HG02938 (cell line): Measurements from ENCODE around the gene ADGRD1.
"Not testable (repeated sequence)": the region's sequence is repeated elsewhere in the genome, so short reads cannot be mapped to it uniquely, and the experiment has no call there.

ENCODE experiments used
- ATAC-seq: cut with Tn5 transposase; IDR thresholded peaks from one replicate; pipeline ENCODE4 v1.9.1; 2021; ENCODE audit warnings: mild to moderate bottlenecking, moderate library complexity; ENCODE audit not compliant: unreplicated experiment

Gene ADGRD1

GRCh38 chr12:131067981-131068851 is 114.5 kb downstream of the ADGRD1 start:
- ATAC-seq = no peak

- ATAC-seq = not testable (repeated sequence)
Measured at GRCh38 chr12:131068926-131069720, 115.4 kb downstream of the ADGRD1 start.

- ATAC-seq = not testable (repeated sequence)
Measured at GRCh38 chr12:131070136-131070535, 116.4 kb downstream of the ADGRD1 start.

DNA sequence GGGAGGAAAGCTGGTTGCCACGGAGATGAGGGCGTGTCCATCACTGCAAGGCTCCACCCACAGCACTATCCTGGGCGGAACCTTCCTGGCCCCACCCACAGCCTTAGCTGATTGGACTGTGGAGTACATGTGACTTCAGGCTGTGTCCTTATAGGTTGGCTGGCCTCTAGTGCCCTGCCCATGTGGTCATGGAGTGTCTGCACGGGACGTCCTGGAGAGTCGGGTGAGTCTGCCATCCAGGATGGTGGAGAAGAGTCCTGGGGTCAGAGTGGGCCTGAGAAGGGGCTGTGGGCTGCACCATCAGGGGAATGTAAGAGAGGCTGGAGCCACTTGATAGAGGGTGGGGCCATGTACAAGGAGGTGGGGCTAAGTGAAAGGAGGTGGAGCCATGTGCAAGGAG is 117.0 kb downstream of the ADGRD1 start:
- not testable (repeated sequence) for ATAC-seq

- not testable (repeated sequence) for ATAC-seq
Measured at GRCh38 chr12:131071234-131071820, 117.6 kb downstream of the ADGRD1 start.

- ATAC-seq = not testable (repeated sequence)
Measured at GRCh38 chr12:131071950-131072349, 118.2 kb downstream of the ADGRD1 start.

DNA sequence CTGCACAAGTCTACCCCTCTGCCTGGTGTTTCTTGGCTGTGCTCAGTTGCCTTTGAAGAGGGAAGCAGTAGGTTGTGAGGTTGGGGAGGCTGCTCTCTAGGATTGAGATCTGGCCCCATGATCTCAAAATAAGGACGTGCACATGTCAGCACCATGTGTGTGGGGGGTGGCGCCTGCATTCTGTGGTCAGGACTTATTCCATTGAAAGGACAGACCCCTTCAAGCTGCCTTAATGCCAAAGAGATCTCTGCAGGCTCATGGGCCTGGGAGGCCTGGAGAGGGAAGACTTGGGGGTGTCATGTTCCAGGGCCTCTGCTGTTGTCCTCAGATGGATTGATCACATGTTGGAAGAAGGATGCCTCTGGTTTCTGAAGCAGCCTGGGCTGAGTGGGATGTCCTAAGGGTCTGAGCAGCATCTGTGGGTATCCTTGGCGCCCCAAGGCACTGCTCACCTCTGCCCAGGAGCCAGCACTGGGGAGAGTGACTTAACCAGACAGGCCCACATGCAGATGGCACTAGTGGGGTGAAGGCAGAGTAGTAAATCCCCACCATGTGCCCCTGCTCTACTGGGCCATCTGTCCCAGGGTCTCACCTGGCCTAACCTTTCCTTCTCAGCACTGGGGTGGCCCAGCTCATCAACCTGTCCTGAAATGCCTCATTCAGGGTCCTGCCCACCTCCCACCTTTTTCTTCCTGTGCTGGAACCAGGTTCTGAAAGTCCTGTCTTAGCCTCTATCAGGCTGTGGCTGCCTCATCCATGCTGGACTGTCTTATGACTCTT is 118.9 kb downstream of the ADGRD1 start:
- ATAC-seq = no peak

DNA sequence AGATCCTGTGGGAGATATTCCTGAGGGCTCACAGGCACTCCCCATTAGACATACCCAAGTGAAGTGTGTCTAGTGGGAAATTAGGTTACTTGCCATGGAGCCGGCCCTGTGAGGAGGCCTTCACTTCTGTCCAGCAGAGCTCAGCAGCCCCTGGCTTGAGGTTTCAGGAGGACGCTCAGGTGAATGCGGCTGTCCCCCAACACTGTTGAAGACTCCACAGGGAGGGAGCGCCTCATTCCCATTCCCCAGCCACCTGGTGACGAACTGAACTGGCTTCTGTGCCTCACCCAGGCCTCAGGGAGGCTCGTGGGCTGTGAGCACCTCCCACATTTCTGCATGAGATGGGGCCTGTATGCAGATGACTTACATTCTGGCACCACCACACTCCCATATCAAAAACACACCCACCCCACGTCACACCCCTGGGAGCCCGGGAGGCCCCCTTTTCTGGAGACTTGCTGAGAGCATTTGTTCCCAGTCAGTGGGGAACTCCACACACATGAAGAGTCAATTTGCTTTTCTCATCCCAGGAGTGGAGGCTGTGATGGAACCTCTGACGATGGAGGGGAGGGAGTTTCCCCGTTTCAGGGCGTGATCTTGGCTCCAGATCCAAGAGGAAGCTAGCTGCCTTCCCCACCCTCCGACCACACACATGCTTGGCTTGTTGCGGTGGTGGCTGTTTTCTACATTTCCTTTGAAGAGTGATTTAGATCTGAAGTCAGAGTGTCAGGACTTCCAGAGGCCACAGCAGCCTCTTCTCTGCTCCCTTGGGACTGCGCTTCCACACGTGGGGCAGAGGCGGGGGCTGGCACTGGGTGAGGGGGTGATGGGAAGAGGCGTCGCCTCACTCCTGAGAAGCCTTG is 120.7 kb downstream of the ADGRD1 start:
- ATAC-seq = no peak

GRCh38 chr12:131075194-131075593 is 121.5 kb downstream of the ADGRD1 start:
- no peak for ATAC-seq

DNA sequence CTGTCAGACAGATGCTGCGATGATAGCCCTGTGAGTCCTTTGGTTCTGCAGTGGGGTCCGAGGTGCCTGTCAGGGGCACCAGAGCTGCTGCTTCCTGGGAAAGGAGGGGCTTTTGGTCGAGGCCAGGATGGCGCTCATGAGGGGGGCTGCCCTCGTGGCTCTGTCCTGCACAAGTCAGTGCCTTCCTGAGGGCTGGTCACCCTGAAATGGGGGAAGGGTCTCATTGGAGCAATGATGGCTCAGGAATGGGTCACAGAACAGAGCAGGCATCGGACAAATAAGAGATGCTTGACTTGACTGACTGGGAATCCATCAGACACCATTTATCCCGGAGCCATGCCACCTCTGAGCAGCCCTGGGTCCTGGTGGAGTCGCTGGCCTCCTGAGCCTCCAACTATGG is 121.9 kb downstream of the ADGRD1 start:
- no peak for ATAC-seq

- ATAC-seq = no peak
Measured at GRCh38 chr12:131076296-131076695, 122.6 kb downstream of the ADGRD1 start.

GRCh38 chr12:131076791-131077747 is 123.4 kb downstream of the ADGRD1 start:
- ATAC-seq = no peak

- no peak for ATAC-seq
Measured at GRCh38 chr12:131077931-131078391, 124.3 kb downstream of the ADGRD1 start.

- no peak for ATAC-seq
Measured at GRCh38 chr12:131082290-131083194, 128.8 kb downstream of the ADGRD1 start.

DNA sequence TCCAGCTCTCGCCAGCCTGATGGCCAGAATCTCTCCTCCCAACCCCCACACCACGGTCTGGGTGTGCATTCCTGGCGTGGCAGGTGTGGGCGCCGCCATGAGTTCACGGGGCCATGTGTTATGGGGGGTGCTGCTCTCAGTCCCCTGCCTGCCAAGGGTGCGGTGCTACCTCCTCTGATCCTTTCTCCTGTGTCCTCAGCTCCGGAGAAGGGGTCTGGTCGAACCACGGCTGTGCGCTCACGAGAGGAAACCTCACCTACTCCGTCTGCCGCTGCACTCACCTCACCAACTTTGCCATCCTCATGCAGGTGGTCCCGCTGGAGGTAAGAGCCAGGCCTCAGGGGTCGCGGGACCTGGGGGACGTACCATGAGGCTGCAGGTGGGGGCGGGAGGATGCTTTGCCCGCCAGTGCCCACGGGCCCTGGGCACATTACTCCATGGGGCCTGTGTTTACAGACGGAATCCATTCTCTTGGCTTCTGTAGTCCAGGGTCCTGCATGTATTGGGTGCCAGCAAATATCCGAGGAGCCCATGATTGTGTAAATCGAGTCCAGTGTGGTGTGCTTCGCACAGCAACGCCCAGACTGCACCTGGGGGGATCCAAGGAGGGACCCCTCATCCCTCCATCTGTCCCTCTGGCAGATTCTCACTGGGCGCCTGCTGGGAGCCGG is 130.8 kb downstream of the ADGRD1 start:
- ATAC-seq = no peak

GRCh38 chr12:131085125-131085815 is 131.6 kb downstream of the ADGRD1 start:
- ATAC-seq = no peak
